ENCODE measurements around the gene ADAMTS5. TPM values are rescaled to one million over a fixed set of nuclear protein-coding genes. Genes with fewer than 3 reads are reported as not detected.

The ADAMTS5 gene
- total RNA-seq, 1 donor from 2014 or later = 14.1 TPM

DNA sequence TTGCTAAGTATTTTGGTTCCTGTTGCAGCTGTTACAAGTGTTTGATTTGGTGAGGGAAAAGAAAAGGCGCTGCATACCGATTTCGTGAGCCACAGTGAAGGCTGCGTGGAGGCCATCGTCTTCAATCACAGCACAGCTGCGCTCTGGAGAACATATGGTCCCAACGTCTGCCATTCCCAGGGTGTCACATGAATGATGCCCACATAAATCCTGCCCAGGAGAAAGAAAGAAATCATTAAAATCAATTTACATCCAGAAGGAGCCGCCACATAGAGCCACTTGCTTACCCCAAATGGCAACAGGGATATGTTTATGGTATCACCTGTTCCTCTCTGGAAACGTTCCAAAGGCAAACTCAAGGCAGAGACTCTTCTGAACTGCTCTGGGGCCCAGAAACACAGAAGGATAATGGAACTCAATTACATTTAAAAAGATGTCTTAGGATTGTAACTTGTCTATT lies 12.2 kb downstream of the ADAMTS5 start:
- Mint-ChIP-seq H3K4me1 (ENCODE audit: low read depth, unreplicated experiment) (no peaks in the 10 kb centered on the region), H3K27me3 (ENCODE audit: low read depth, unreplicated experiment) (peaks cover 4% of the 10 kb centered on the region), H3K4me3 (ENCODE audit: unreplicated experiment) (no peak overlapping the region), H3K27ac (ENCODE audit: unreplicated experiment) (no peak overlapping the region), H3K36me3 (ENCODE audit: low read depth, unreplicated experiment) (peaks cover 4% of the 10 kb centered on the region), H3K9me3 (ENCODE audit: unreplicated experiment) (no peaks in the 10 kb centered on the region)
- no peak overlapping the region for H3K27ac ChIP-seq (ENCODE audit: low read depth, low read length)
- H3K4me1 ChIP-seq (ENCODE audit: insufficient read depth, low read length) = no peaks in the 10 kb centered on the region
- DNase-seq (ENCODE audit: low read depth) = no peak
- no peaks in the 10 kb centered on the region for H3K27me3 ChIP-seq (ENCODE audit: insufficient read depth, low read length)
- no peaks in the 10 kb centered on the region for H3K79me2 ChIP-seq (ENCODE audit: insufficient read depth, low read length)
- H3K4me3 ChIP-seq (ENCODE audit: insufficient read depth, low read depth, low read length) = no peak overlapping the region
- no peaks in the 10 kb centered on the region for H3K9me3 ChIP-seq (ENCODE audit: insufficient read depth, low read depth, low read length)
- no peak for TF ChIP-seq EZH2 (IDR thresholded peaks at IDR 0.05; ENCODE audit: insufficient read depth, low read length)
- no peak for TF ChIP-seq CTCF (IDR thresholded peaks at IDR 0.05; ENCODE audit: insufficient read depth, low read depth, low read length)
- no peak overlapping the region for H3K9ac ChIP-seq (ENCODE audit: low read length)
- H4K20me1 ChIP-seq (ENCODE audit: insufficient read depth, low read length) = no peaks in the 10 kb centered on the region
- H3K4me2 ChIP-seq (ENCODE audit: low read length) = no peak overlapping the region
- no peaks in the 10 kb centered on the region for H3K36me3 ChIP-seq (ENCODE audit: insufficient read depth, low read length)
- no peak for FAIRE-seq
- H2AFZ ChIP-seq (ENCODE audit: low read depth, low read length) = no peak overlapping the region

DNA sequence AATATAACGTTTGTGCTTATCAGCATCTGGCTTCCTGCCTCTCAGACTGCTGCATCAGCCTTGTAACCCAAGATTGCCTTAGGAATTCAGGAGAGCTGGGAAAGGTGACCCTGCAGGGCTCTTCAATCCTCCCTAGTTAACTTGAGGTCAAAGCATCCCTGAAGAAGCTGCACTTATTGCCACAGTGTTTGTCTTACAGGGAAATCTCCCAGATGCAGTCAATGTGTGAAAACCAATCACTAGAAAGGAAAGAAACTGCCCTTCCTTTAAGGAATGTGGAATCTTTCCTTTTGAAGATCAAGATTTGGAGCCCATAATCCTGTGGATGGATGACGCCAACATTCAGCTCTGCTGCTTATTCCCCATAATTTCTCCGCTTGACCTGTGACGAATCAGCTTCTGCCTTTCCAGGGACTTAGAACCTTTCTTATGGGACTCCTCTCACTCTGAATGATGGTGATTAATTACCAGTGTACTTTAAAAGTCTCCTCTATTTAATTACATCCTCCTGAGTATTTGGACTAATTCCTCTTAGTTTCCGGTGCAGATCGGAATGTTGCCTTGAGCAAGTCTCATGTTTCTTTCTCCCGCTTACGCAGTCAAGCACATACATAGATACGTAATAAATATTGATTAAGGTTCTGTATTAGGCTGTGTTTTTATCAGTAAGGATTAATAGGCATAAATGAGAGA lies 14.4 kb downstream of the ADAMTS5 start:
- Mint-ChIP-seq H3K27ac (ENCODE audit: unreplicated experiment) (no peak overlapping the region), H3K4me3 (ENCODE audit: unreplicated experiment) (no peak overlapping the region), H3K4me1 (ENCODE audit: low read depth, unreplicated experiment) (no peaks in the 10 kb centered on the region), H3K9me3 (ENCODE audit: unreplicated experiment) (no peaks in the 10 kb centered on the region), H3K27me3 (ENCODE audit: low read depth, unreplicated experiment) (no peaks in the 10 kb centered on the region), H3K36me3 (ENCODE audit: low read depth, unreplicated experiment) (peaks cover 4% of the 10 kb centered on the region)
- H3K27me3 ChIP-seq (ENCODE audit: insufficient read depth, low read length) = no peaks in the 10 kb centered on the region
- no peak overlapping the region for H2AFZ ChIP-seq (ENCODE audit: low read depth, low read length)
- no peaks in the 10 kb centered on the region for H3K36me3 ChIP-seq (ENCODE audit: insufficient read depth, low read length)
- no peak overlapping the region for H3K4me3 ChIP-seq (ENCODE audit: insufficient read depth, low read depth, low read length)
- H4K20me1 ChIP-seq (ENCODE audit: insufficient read depth, low read length) = no peaks in the 10 kb centered on the region
- TF ChIP-seq CTCF (IDR thresholded peaks at IDR 0.05; ENCODE audit: insufficient read depth, low read depth, low read length) (no peak), EZH2 (IDR thresholded peaks at IDR 0.05; ENCODE audit: insufficient read depth, low read length) (no peak)
- no peaks in the 10 kb centered on the region for H3K79me2 ChIP-seq (ENCODE audit: insufficient read depth, low read length)
- DNase-seq (ENCODE audit: low read depth) (no peak), FAIRE-seq (no peak)
- no peak overlapping the region for H3K27ac ChIP-seq (ENCODE audit: low read depth, low read length)
- H3K9me3 ChIP-seq (ENCODE audit: insufficient read depth, low read depth, low read length) = no peaks in the 10 kb centered on the region
- H3K4me1 ChIP-seq (ENCODE audit: insufficient read depth, low read length) = no peaks in the 10 kb centered on the region
- no peak overlapping the region for H3K9ac ChIP-seq (ENCODE audit: low read length)
- H3K4me2 ChIP-seq (ENCODE audit: low read length) = no peak overlapping the region

DNA sequence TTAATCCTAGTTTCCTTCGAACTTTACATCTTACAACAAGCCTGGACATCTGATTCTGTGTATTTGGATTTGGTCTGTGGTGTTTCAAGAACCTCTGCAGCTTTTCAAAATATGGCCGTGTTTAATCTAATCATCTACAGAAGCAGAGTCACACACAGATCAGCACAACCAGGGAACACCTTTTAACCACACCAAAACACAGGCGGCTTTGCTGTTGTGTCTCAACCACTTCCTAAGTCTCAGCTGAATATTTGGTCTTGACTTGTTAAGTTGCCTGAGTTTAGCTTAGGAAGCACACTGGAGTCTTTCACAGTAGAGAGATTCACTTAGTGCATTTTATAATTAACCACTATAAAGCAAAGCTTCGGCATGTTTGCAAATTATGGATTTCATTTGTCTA lies 17.1 kb downstream of the ADAMTS5 start:
- H3K4me3 Mint-ChIP-seq (ENCODE audit: unreplicated experiment) = no peak overlapping the region

More for the DNA sequence above, 17.1 kb downstream of the ADAMTS5 start:
- peaks cover 4% of the 10 kb centered on the region for H3K36me3 Mint-ChIP-seq (ENCODE audit: low read depth, unreplicated experiment)
- no peak for DNase-seq (ENCODE audit: low read depth)
- H3K9ac ChIP-seq (ENCODE audit: low read length) = no peak overlapping the region
- FAIRE-seq = no peak
- no peaks in the 10 kb centered on the region for H3K36me3 ChIP-seq (ENCODE audit: insufficient read depth, low read length)
- H3K4me3 ChIP-seq (ENCODE audit: insufficient read depth, low read depth, low read length) = no peak overlapping the region
- no peaks in the 10 kb centered on the region for H4K20me1 ChIP-seq (ENCODE audit: insufficient read depth, low read length)
- no peaks in the 10 kb centered on the region for H3K79me2 ChIP-seq (ENCODE audit: insufficient read depth, low read length)
- H3K4me1 ChIP-seq (ENCODE audit: insufficient read depth, low read length) = no peaks in the 10 kb centered on the region
- TF ChIP-seq CTCF (IDR thresholded peaks at IDR 0.05; ENCODE audit: insufficient read depth, low read depth, low read length) (no peak), EZH2 (IDR thresholded peaks at IDR 0.05; ENCODE audit: insufficient read depth, low read length) (no peak)
- no peak overlapping the region for H3K4me2 ChIP-seq (ENCODE audit: low read length)
- no peaks in the 10 kb centered on the region for H3K27me3 ChIP-seq (ENCODE audit: insufficient read depth, low read length)
- no peaks in the 10 kb centered on the region for H3K9me3 ChIP-seq (ENCODE audit: insufficient read depth, low read depth, low read length)
- no peaks in the 10 kb centered on the region for H3K9me3 Mint-ChIP-seq (ENCODE audit: unreplicated experiment)
- no peaks in the 10 kb centered on the region for H3K27me3 Mint-ChIP-seq (ENCODE audit: low read depth, unreplicated experiment)
- no peak overlapping the region for H2AFZ ChIP-seq (ENCODE audit: low read depth, low read length)
- no peak overlapping the region for H3K27ac ChIP-seq (ENCODE audit: low read depth, low read length)
- no peak overlapping the region for H3K27ac Mint-ChIP-seq (ENCODE audit: unreplicated experiment)
- H3K4me1 Mint-ChIP-seq (ENCODE audit: low read depth, unreplicated experiment) = no peaks in the 10 kb centered on the region

All from astrocyte (in vitro differentiated cells and primary cell).